SK-N-SH (cell line): ENCODE results near the gene OPCML. TPM values are rescaled to one million over a fixed set of nuclear protein-coding genes. Genes with fewer than 3 reads are reported as not detected.

Experiments used
- CTCF ChIA-PET: fragments of 300-600, 350-600 bp; formaldehyde crosslinking; extraction: SDS; loops from one replicate; lab custom pipeline; 2021; lab: Yijun Ruan, JAX
- POLR2A ChIA-PET: fragments of 350-600 bp; sonication (Branson Sonifier 250); formaldehyde crosslinking; extraction: SDS; loops from one replicate; lab custom pipeline; 2020; ENCODE audit warnings: antibody characterized with exemption, inconsistent platforms; lab: Yijun Ruan, JAX
- DNase-seq: peaks from one replicate; pipeline ENCODE4 v3.0.0; 2012
- H2AFZ ChIP-seq: fragments of 200-600 bp; sonication (generic); 2 replicates; pipeline ENCODE4 v1.8.1; 2016; ENCODE audit warnings: antibody characterized with exemption, mild to moderate bottlenecking, low read depth
- H3F3A ChIP-seq: fragments of 200-600 bp; sonication (generic); replicated peaks from 2 replicates; pipeline ENCODE3; 2016; ENCODE audit warnings: antibody characterized with exemption, mild to moderate bottlenecking; ENCODE audit not compliant: insufficient read depth
- H3K27ac ChIP-seq, 2 experiments: fragments of 200-500 bp in 1 of 2; fragments of 200-600 bp in 1 of 2; sonication (Bioruptor generic) in 1 of 2; sonication (generic), shearing (Covaris generic) in 1 of 2; 2 replicates each; pipeline versions ENCODE4 v1.5.1 to v1.6.1; 2014 to 2016; ENCODE audit warnings: low read depth in 2 of 2, inconsistent platforms in 1 of 2, low read length in 1 of 2, mild to moderate bottlenecking in 1 of 2, mixed read lengths in 1 of 2
- H3K27me3 ChIP-seq: fragments of 200-600 bp; sonication (generic), shearing (Covaris generic); 2 replicates; pipeline ENCODE4 v1.6.1; 2016; ENCODE audit warnings: mixed run types; ENCODE audit not compliant: insufficient read depth
- H3K36me3 ChIP-seq, 2 experiments: fragments of 200-500 bp in 1 of 2; fragments of 200-600 bp in 1 of 2; sonication (Bioruptor generic) in 1 of 2; sonication (generic) in 1 of 2; replicated peaks in 1 of 2; 2 replicates each; pipeline versions ENCODE3 to v1.5.1; 2014 to 2016; ENCODE audit warnings: low read length in 1 of 2, mild to moderate bottlenecking in 1 of 2; ENCODE audit not compliant: insufficient read depth in 2 of 2, control insufficient read depth in 1 of 2
- H3K4me1 ChIP-seq, 2 experiments: fragments of 200-500 bp in 1 of 2; fragments of 200-600 bp in 1 of 2; sonication (Bioruptor generic) in 1 of 2; sonication (generic), shearing (Covaris generic) in 1 of 2; 2 replicates each; pipeline versions ENCODE4 v1.5.1 to v1.6.1; 2014 to 2016; ENCODE audit warnings: low read depth in 1 of 2, low read length in 1 of 2, mixed run types in 1 of 2; ENCODE audit not compliant: insufficient read depth in 2 of 2, control insufficient read depth in 1 of 2
- H3K4me2 ChIP-seq: fragments of 200-600 bp; sonication (generic), shearing (Covaris generic); 2 replicates; pipeline ENCODE4 v1.6.1; 2017; ENCODE audit warnings: mixed run types
- H3K4me3 ChIP-seq, 2 experiments: fragments of 200-500 bp in 1 of 2; fragments of 200-600 bp in 1 of 2; sonication (Bioruptor generic) in 1 of 2; sonication (generic), shearing (Covaris generic) in 1 of 2; 2 replicates each; pipeline versions ENCODE4 v1.5.1 to v1.8.1; 2014 to 2016; ENCODE audit warnings: low read depth in 2 of 2, inconsistent platforms in 1 of 2, low read length in 1 of 2, mild to moderate bottlenecking in 1 of 2, mixed read lengths in 1 of 2, moderate library complexity in 1 of 2
- H3K79me2 ChIP-seq: fragments of 200-600 bp; sonication (generic); 2 replicates; pipeline ENCODE4 v1.8.1; 2017; ENCODE audit warnings: mild to moderate bottlenecking; ENCODE audit not compliant: insufficient read depth
- H3K9ac ChIP-seq: fragments of 200-600 bp; sonication (generic); 2 replicates; pipeline ENCODE4 v1.6.1; 2017; ENCODE audit warnings: mixed run types
- H3K9me2 ChIP-seq: fragments of 200-600 bp; sonication (generic); 2 replicates; pipeline ENCODE4 v1.6.1; 2017; ENCODE audit warnings: mixed run types
- H3K9me3 ChIP-seq: fragments of 200-600 bp; sonication (generic); 2 replicates; pipeline ENCODE4 v1.6.1; 2017; ENCODE audit warnings: mixed run types, mild to moderate bottlenecking, moderate library complexity
- H4K20me1 ChIP-seq: fragments of 200-600 bp; sonication (generic); 2 replicates; pipeline ENCODE4 v1.6.1; 2017; ENCODE audit warnings: mild to moderate bottlenecking, mixed run types; ENCODE audit not compliant: insufficient read depth
- CHD2 ChIP-seq: fragments of 150-350 bp; IDR thresholded peaks from 2 replicates; pipeline ENCODE4 v1.6.1; 2018; ENCODE audit warnings: low read length; ENCODE audit not compliant: partially characterized antibody
- ELF1 ChIP-seq: IDR thresholded peaks from 2 replicates; pipeline ENCODE4 v1.4.0; 2012
- EP300 ChIP-seq, 2 experiments: IDR thresholded peaks; 2 replicates each; pipeline versions ENCODE4 v1.4.0 to v1.6.1; 2012; ENCODE audit warnings: borderline replicate concordance in 1 of 2, low read depth in 1 of 2, low read length in 1 of 2
- FOSL2 ChIP-seq: IDR thresholded peaks from 2 replicates; pipeline ENCODE4 v1.4.0; 2012; ENCODE audit warnings: low read depth, mild to moderate bottlenecking, moderate library complexity, borderline replicate concordance
- FOXM1 ChIP-seq: IDR thresholded peaks from 2 replicates; pipeline ENCODE4 v1.4.0; 2012; ENCODE audit warnings: low read depth, mild to moderate bottlenecking
- GABPA ChIP-seq: IDR thresholded peaks from 2 replicates; pipeline ENCODE4 v1.4.0; 2012; ENCODE audit warnings: low read depth, mild to moderate bottlenecking
- NRF1 ChIP-seq: IDR thresholded peaks from 2 replicates; pipeline ENCODE4 v1.6.1; 2012; ENCODE audit warnings: low read depth, mild to moderate bottlenecking, low read length
- PBX3 ChIP-seq: IDR thresholded peaks from 2 replicates; pipeline ENCODE4; 2012
- POLR2AphosphoS5 ChIP-seq: IDR thresholded peaks from 2 replicates; pipeline ENCODE4 v1.6.1; 2012; ENCODE audit warnings: low read depth, low read length
- RAD21 ChIP-seq: IDR thresholded peaks from 2 replicates; pipeline ENCODE4 v1.6.1; 2012; ENCODE audit warnings: mild to moderate bottlenecking, low read length
- RCOR1 ChIP-seq: fragments of 150-350 bp; IDR thresholded peaks from 2 replicates; pipeline ENCODE4 v1.6.1; 2017; ENCODE audit warnings: antibody characterized with exemption, low read length
- RXRA ChIP-seq: IDR thresholded peaks from 2 replicates; pipeline ENCODE4 v1.4.0; 2012; ENCODE audit warnings: low read depth, mild to moderate bottlenecking, borderline replicate concordance
- SIN3A ChIP-seq: IDR thresholded peaks from 2 replicates; pipeline ENCODE4 v1.6.1; 2012; ENCODE audit warnings: low read depth, mild to moderate bottlenecking, low read length, moderate library complexity, borderline replicate concordance
- TCF12 ChIP-seq: IDR thresholded peaks from 2 replicates; pipeline ENCODE4 v1.4.0; 2012
- TEAD4 ChIP-seq: IDR thresholded peaks from 2 replicates; pipeline ENCODE4 v1.4.0; 2012; ENCODE audit warnings: mild to moderate bottlenecking, borderline replicate concordance; ENCODE audit not compliant: insufficient read depth
- YY1 ChIP-seq: IDR thresholded peaks from 2 replicates; pipeline ENCODE4 v1.4.0; 2012; ENCODE audit warnings: low read depth, mild to moderate bottlenecking
- WGBS: methylation state at CpG from one replicate; pipeline ENCODE4 v1.1.6; 2017; ENCODE audit warnings: low lambda C conversion rate; 5-methylcytosine and 5-hydroxymethylcytosine counted together
- polyA plus RNA-seq, 3 experiments: library from polyadenylated mRNA; depleted of rRNA; stranded (reverse); fragments of >200 nt; gene quantifications; 2 replicates each; pipeline ENCODE4 v1.2.3, GENCODE V29; 2012
- TF ChIP-seq, protein P1 (sequence below): IDR thresholded peaks from 2 replicates; pipeline ENCODE4 v1.4.0; 2012; ENCODE audit warnings: low read depth
- TF ChIP-seq, protein P2 (sequence below): IDR thresholded peaks from 2 replicates; pipeline ENCODE4 v1.4.0; 2012; ENCODE audit warnings: low read depth, borderline replicate concordance
- TF ChIP-seq, protein P3 (sequence below): IDR thresholded peaks from 2 replicates; pipeline ENCODE4 v1.4.0; 2012; ENCODE audit warnings: low read depth, borderline replicate concordance

OPCML gene
- polyA plus RNA-seq, 1 of the 3 experiments (the other 2 are of a cell fraction): not detected

DNA sequence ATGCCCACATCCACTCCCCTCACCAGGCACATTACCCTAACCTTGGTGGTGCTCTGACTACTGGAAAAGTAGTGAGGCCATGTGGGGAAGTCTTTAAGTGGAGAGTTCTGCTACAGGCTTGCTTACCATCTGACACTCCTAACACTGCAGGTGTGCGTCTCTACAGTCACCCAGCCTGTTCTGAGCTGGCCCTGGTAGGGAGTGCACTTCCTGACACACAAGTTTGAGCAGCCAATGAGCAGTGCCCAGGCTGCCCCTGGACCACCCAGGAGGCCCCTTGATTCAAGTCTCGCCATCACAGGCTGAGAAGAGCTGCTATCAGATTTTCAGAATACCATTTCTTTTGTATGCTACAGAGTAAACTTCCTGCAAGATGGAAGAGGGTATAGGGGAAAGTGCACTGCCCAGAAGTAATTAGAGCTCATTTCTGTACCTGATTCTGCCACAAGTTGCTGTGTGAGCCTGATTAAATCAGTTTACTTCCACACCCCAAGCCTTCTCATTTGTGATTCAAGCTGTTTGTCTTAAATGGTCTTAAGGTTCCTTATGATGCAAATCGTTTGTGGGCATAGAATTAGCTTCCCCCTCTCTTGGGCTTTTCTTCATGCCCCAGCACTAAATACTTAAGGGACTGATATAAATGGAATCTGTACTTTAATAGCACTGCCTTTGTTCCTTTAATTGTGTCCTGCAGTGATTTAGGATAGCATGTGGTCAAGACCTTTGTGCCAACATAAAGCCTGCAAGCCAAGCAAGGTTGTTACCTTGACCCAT, 22.2 kb downstream of the OPCML start:
- Histone ChIP-seq H3K4me3 (no peak overlapping the region), H3K4me1 (no peaks in the 10 kb centered on the region), H2AFZ (no peak overlapping the region), H4K20me1 (no peaks in the 10 kb centered on the region), H3K27ac (no peak overlapping the region), H3K9me3 (no peaks in the 10 kb centered on the region), H3K36me3 (no peaks in the 10 kb centered on the region), H3K4me2 (no peak overlapping the region), H3K9me2 (no peaks in the 10 kb centered on the region), H3K9ac (no peak overlapping the region), H3F3A (no peaks in the 10 kb centered on the region), H3K27me3 (no peaks in the 10 kb centered on the region), H3K79me2 (no peaks in the 10 kb centered on the region)
- no peak for TF ChIP-seq CHD2
- TF ChIP-seq RAD21: no peak
- no peak for TF ChIP-seq YY1
- TF ChIP-seq EP300 (IDR thresholded peaks at IDR 0.05; ENCODE audit: borderline replicate concordance in 1 of 2, low read depth in 1 of 2, low read length in 1 of 2): no peak
- no peak for TF ChIP-seq TCF12
- TF ChIP-seq RXRA: no peak
- no peak for TF ChIP-seq ELF1
- no peak for TF ChIP-seq NRF1
- TF ChIP-seq, protein P1, sequence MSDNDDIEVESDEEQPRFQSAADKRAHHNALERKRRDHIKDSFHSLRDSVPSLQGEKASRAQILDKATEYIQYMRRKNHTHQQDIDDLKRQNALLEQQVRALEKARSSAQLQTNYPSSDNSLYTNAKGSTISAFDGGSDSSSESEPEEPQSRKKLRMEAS: no peak
- TF ChIP-seq, protein P2, sequence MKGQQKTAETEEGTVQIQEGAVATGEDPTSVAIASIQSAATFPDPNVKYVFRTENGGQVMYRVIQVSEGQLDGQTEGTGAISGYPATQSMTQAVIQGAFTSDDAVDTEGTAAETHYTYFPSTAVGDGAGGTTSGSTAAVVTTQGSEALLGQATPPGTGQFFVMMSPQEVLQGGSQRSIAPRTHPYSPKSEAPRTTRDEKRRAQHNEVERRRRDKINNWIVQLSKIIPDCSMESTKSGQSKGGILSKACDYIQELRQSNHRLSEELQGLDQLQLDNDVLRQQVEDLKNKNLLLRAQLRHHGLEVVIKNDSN: no peak
- TF ChIP-seq, protein P3, sequence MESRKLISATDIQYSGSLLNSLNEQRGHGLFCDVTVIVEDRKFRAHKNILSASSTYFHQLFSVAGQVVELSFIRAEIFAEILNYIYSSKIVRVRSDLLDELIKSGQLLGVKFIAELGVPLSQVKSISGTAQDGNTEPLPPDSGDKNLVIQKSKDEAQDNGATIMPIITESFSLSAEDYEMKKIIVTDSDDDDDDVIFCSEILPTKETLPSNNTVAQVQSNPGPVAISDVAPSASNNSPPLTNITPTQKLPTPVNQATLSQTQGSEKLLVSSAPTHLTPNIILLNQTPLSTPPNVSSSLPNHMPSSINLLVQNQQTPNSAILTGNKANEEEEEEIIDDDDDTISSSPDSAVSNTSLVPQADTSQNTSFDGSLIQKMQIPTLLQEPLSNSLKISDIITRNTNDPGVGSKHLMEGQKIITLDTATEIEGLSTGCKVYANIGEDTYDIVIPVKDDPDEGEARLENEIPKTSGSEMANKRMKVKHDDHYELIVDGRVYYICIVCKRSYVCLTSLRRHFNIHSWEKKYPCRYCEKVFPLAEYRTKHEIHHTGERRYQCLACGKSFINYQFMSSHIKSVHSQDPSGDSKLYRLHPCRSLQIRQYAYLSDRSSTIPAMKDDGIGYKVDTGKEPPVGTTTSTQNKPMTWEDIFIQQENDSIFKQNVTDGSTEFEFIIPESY: no peak
- TF ChIP-seq GABPA: no peak
- POLR2A ChIA-PET: no interaction called here
- DNase-seq: no peak
- 0% methylated on average over 1 of the region's 3 CpGs for WGBS
- CTCF ChIA-PET: interaction anchor here (0.7 kb wide), 1 partner anchor 210 kb away, joined by 3 read pairs; no protein-coding TSS in a partner anchor

- no peaks in the 10 kb centered on the region for H3K9me3 ChIP-seq
- no peaks in the 10 kb centered on the region for H3K27me3 ChIP-seq
- H3F3A ChIP-seq: no peaks in the 10 kb centered on the region
- H3K9ac ChIP-seq: no peak overlapping the region
- 41% methylated on average over 9 of the region's 11 CpGs for WGBS
- H3K4me3 ChIP-seq: no peak overlapping the region
- no peak overlapping the region for H3K4me2 ChIP-seq
- H3K4me1 ChIP-seq: no peaks in the 10 kb centered on the region; a peak in 1 of 4 replicates
- POLR2A ChIA-PET: no interaction called here
- no peaks in the 10 kb centered on the region for H3K79me2 ChIP-seq
- no peaks in the 10 kb centered on the region for H3K36me3 ChIP-seq
- no peak overlapping the region for H3K27ac ChIP-seq
- DNase-seq: no peak
- no peaks in the 10 kb centered on the region for H3K9me2 ChIP-seq
- CTCF ChIA-PET: interaction anchor here (0.7 kb wide), 1 partner anchor 415 kb away, joined by 3 read pairs; no protein-coding TSS in a partner anchor
- no peaks in the 10 kb centered on the region for H4K20me1 ChIP-seq
- no peak overlapping the region for H2AFZ ChIP-seq
- TF ChIP-seq SIN3A (no peak), TEAD4 (no peak), TCF12 (no peak), CHD2 (no peak), FOSL2 (no peak), PBX3 (no peak), FOXM1 (no peak), RXRA (no peak), EP300 (IDR thresholded peaks at IDR 0.05; ENCODE audit: borderline replicate concordance in 1 of 2, low read depth in 1 of 2, low read length in 1 of 2) (no peak), POLR2AphosphoS5 (no peak), RCOR1 (no peak), NRF1 (no peak)
- TF ChIP-seq, protein P1: no peak
- TF ChIP-seq, protein P3: no peak
These were observed 23.8 kb downstream of the OPCML start for GRCh38 chr11:133508468-133508867.
